HCT116 (cell line): Measurements from ENCODE around the gene CD34. TPM values are rescaled to one million over a fixed set of nuclear protein-coding genes. Genes with fewer than 3 reads are reported as not detected.

Source experiments
- ATAC-seq: fragments of 200-7000 bp; cut with Tn5 transposase; 2 replicates; pipeline ENCODE4 v1.9.1; 2020; ENCODE audit warnings: mild to moderate bottlenecking, moderate library complexity
- BruUV-seq: library from RNA; stranded (reverse); fragments of 400-500 nt; replicated peaks from 2 replicates; lab custom pipeline; 2021; lab: Mats Ljungman, UMichigan
- CTCF ChIA-PET: fragments of 300-600 bp; sonication (Branson Sonifier 250); formaldehyde crosslinking; loops from one replicate; lab custom pipeline; 2021; ENCODE audit warnings: antibody characterized with exemption; lab: Charles Lee
- POLR2A ChIA-PET: fragments of 300-600, 350-600 bp; sonication (Branson Sonifier 250); formaldehyde crosslinking; loops from one replicate; lab custom pipeline; 2021; ENCODE audit warnings: antibody characterized with exemption; lab: Charles Lee
- RAD21 ChIA-PET, 2 experiments: fragments of 300-600 bp; sonication (Branson Sonifier 250); formaldehyde crosslinking; loops; one replicate each; lab custom pipeline; 2023; ENCODE audit warnings: low total read pairs in 2 of 2; ENCODE audit not compliant: uncharacterized antibody in 2 of 2, unreplicated experiment in 2 of 2, low non-redundant PET in 1 of 2; lab: Charles Lee
- DNase-seq: peaks from one replicate; pipeline ENCODE4 v3.0.0-alpha.2; 2010; ENCODE audit warnings: low read depth, low spot score
- H2AFZ ChIP-seq: fragments of 200-600 bp; shearing (Covaris generic), sonication (generic); 2 replicates; pipeline ENCODE4 v1.6.1; 2017; ENCODE audit warnings: low read depth, mixed run types, mixed read lengths, antibody characterized with exemption, low read length; ENCODE audit not compliant: poor library complexity, severe bottlenecking
- H3K27ac ChIP-seq: 2 replicates; pipeline ENCODE4 v1.5.1; 2012; ENCODE audit warnings: low read depth, low read length
- H3K27me3 ChIP-seq: fragments of 200-600 bp; sonication (generic); 2 replicates; pipeline ENCODE4 v1.6.1; 2016; ENCODE audit warnings: mixed run types, low read length, mixed read lengths; ENCODE audit not compliant: insufficient read depth
- H3K36me3 ChIP-seq, 2 experiments: fragments of 200-500 bp in 1 of 2; fragments of 200-600 bp in 1 of 2; sonication (Bioruptor generic) in 1 of 2; sonication (generic) in 1 of 2; 2 replicates each; pipeline versions ENCODE4 v1.5.1 to v1.6.1; 2014 to 2016; ENCODE audit warnings: low read length in 2 of 2, inconsistent platforms in 1 of 2, mixed read lengths in 1 of 2, mixed run types in 1 of 2; ENCODE audit not compliant: insufficient read depth in 2 of 2, control insufficient read depth in 1 of 2
- H3K4me1 ChIP-seq, 2 experiments: fragments of 200-600 bp in 1 of 2; sonication (generic) in 1 of 2; 2 replicates each; pipeline versions ENCODE4 v1.5.1 to v1.6.1; 2012 to 2017; ENCODE audit warnings: low read length in 2 of 2, inconsistent platforms in 1 of 2, mild to moderate bottlenecking in 1 of 2, mixed read lengths in 1 of 2, mixed run types in 1 of 2, moderate library complexity in 1 of 2; ENCODE audit not compliant: insufficient read depth in 2 of 2, control insufficient read depth in 1 of 2
- H3K4me2 ChIP-seq: fragments of 200-600 bp; sonication (generic); 2 replicates; pipeline ENCODE4 v1.6.1; 2017; ENCODE audit warnings: mixed run types, low read length, mixed read lengths
- H3K4me3 ChIP-seq, 2 experiments: fragments of 200-600 bp in 1 of 2; sonication (generic) in 1 of 2; replicated peaks in 1 of 2; 2 replicates each; pipeline ENCODE4 v1.5.1; 2011 to 2016; ENCODE audit warnings: low read length in 2 of 2, control low read depth in 1 of 2, low read depth in 1 of 2, mild to moderate bottlenecking in 1 of 2, mixed read lengths in 1 of 2, mixed run types in 1 of 2
- H3K79me2 ChIP-seq: fragments of 200-600 bp; sonication (generic); 2 replicates; pipeline ENCODE4 v1.6.1; 2017; ENCODE audit warnings: mild to moderate bottlenecking, mixed run types, low read length, moderate library complexity, mixed read lengths; ENCODE audit not compliant: insufficient read depth
- H3K9ac ChIP-seq: fragments of 200-600 bp; sonication (generic); 2 replicates; pipeline ENCODE4 v1.6.1; 2016; ENCODE audit warnings: low read length, mixed read lengths
- H3K9me2 ChIP-seq: fragments of 200-600 bp; sonication (generic), shearing (Covaris generic); 2 replicates; pipeline ENCODE4 v1.6.1; 2017; ENCODE audit warnings: mixed run types, mild to moderate bottlenecking, moderate library complexity; ENCODE audit not compliant: insufficient read depth
- H3K9me3 ChIP-seq, 2 experiments: fragments of 200-500 bp in 1 of 2; fragments of 200-600 bp in 1 of 2; sonication (Bioruptor generic) in 1 of 2; sonication (generic) in 1 of 2; 2 replicates each; pipeline ENCODE4 v1.6.1; 2014 to 2017; ENCODE audit warnings: low read length in 2 of 2, mixed read lengths in 2 of 2, inconsistent platforms in 1 of 2, low read depth in 1 of 2, mild to moderate bottlenecking in 1 of 2, mixed run types in 1 of 2, moderate library complexity in 1 of 2; ENCODE audit not compliant: control insufficient read depth in 1 of 2, insufficient read depth in 1 of 2
- H4K20me1 ChIP-seq: fragments of 200-600 bp; sonication (generic), shearing (Covaris generic); 2 replicates; pipeline ENCODE4 v1.6.1; 2017; ENCODE audit warnings: mixed run types, mild to moderate bottlenecking, moderate library complexity; ENCODE audit not compliant: insufficient read depth
- CBX3 ChIP-seq: IDR thresholded peaks from 2 replicates; pipeline ENCODE4 v1.6.1; 2012; ENCODE audit warnings: low read depth
- CTCF ChIP-seq, 3 experiments: fragments of 200-600 bp in 1 of 3; sonication (generic) in 1 of 3; IDR thresholded peaks in 2 of 3; conservative IDR thresholded peaks in 1 of 3; 2 replicates each; pipeline ENCODE4 v1.5.1; 2012 to 2017; ENCODE audit warnings: low read depth in 2 of 3, low read length in 2 of 3, antibody characterized with exemption in 1 of 3, borderline replicate concordance in 1 of 3, control low read depth in 1 of 3, mild to moderate bottlenecking in 1 of 3, mixed read lengths in 1 of 3, mixed run types in 1 of 3, moderate library complexity in 1 of 3; ENCODE audit not compliant: insufficient read depth in 1 of 3
- EGR1 ChIP-seq: IDR thresholded peaks from 2 replicates; pipeline ENCODE4 v1.6.1; 2012; ENCODE audit warnings: low read depth
- ELF1 ChIP-seq: IDR thresholded peaks from 2 replicates; pipeline ENCODE4 v1.6.1; 2012; ENCODE audit warnings: low read depth, borderline replicate concordance
- EZH2phosphoT487 ChIP-seq: fragments of 200-600 bp; IDR thresholded peaks from 2 replicates; pipeline ENCODE4 v1.6.1; 2018; ENCODE audit warnings: antibody characterized with exemption, borderline replicate concordance
- MAX ChIP-seq: IDR thresholded peaks from 2 replicates; pipeline ENCODE4 v1.6.1; 2012
- POLR2A ChIP-seq: IDR thresholded peaks from 2 replicates; pipeline ENCODE4 v1.7.0; 2011; ENCODE audit warnings: borderline replicate concordance; ENCODE audit not compliant: insufficient read depth, insufficient read length; ENCODE audit errors: extremely low read depth
- RAD21 ChIP-seq: IDR thresholded peaks from 2 replicates; pipeline ENCODE4 v1.6.1; 2012; ENCODE audit warnings: low read depth, mild to moderate bottlenecking
- REST ChIP-seq: IDR thresholded peaks from 2 replicates; pipeline ENCODE4 v1.6.1; 2012; ENCODE audit warnings: low read depth
- SP1 ChIP-seq: IDR thresholded peaks from 2 replicates; pipeline ENCODE4 v1.6.1; 2012; ENCODE audit warnings: low read depth
- ZBTB33 ChIP-seq: IDR thresholded peaks from 2 replicates; pipeline ENCODE4 v1.6.1; 2011; ENCODE audit warnings: mild to moderate bottlenecking, low read length, moderate library complexity; ENCODE audit not compliant: insufficient replicate concordance; ENCODE audit errors: extremely low read depth
- ZNF274 ChIP-seq: fragments of 200-500 bp; sonication (Bioruptor generic); IDR thresholded peaks from 2 replicates; pipeline ENCODE4 v1.6.1; 2014; ENCODE audit warnings: mild to moderate bottlenecking, low read depth, low read length, inconsistent platforms
- intact Hi-C: fragments of 100-400 bp; cut with micrococcal nuclease; formaldehyde crosslinking; loops from 2 replicates; pipeline ENCODE4 v1.10.0; 2022
- total RNA-seq: library from RNA; stranded (reverse); gene quantifications from one replicate; pipeline ENCODE4 v1.2.1, GENCODE V29; 2021; ENCODE audit not compliant: unreplicated experiment
- TF ChIP-seq, protein P1 (sequence below): IDR thresholded peaks from 2 replicates; pipeline ENCODE4 v1.6.1; 2012

The CD34 gene
- total RNA-seq, 1 experiment from 2014 or later: 0.07 TPM

DNA sequence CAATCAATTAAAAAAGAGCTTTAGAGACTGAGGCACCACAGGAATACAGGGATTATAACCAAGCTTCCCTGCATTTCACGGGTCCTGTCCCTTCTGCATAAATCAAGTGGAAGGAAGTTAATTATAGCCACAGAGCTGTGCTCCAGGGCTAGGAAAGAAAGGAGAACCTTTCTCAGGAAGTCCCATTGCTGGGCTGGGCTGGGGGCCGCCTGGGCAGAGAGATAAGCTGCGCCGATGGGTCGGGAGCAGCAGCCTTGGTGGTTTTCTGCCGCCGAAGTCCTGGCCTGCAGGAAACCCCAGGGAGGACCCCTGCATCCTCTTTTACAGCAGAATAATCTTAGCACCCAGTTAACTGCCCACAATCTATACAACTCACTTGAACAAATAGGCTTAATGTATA, 12.6 kb upstream of the CD34 start (continued):
- TF ChIP-seq ZBTB33: no peak
- TF ChIP-seq MAX: no peak

DNA sequence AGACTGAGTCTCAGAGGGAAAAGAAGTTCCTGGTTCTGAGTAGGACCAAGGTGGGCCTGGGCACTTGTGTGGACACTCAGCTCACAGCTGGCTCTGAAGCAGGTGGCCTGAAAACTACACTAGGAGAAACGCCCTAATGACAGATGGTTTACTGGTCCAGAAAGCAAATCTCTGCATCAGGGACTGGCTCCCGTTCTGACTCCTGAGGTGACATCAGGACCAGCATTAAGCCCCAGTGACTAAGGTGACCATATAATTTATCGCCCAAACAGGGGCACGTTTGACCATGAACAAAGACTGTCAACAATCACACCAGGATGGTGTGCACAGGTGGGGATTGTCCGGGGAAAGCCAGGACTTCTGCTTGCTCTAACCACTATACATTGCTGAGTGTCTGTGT, 12.2 kb upstream of the CD34 start:
- CTCF ChIA-PET: no interaction called here
- ATAC-seq (no peak), DNase-seq (no peak)
- H3K27me3 ChIP-seq: 0 out of 2 replicates have a peak, but pooled peaks cover 6% of the 10 kb centered on the region
- H3K9ac ChIP-seq: no peak overlapping the region
- BruUV-seq: no TSS peak
- no peak overlapping the region for H3K4me3 ChIP-seq
- H3K4me1 ChIP-seq: no peaks in the 10 kb centered on the region
- no peak overlapping the region for H3K4me2 ChIP-seq
- no peaks in the 10 kb centered on the region for H3K79me2 ChIP-seq
- no peak overlapping the region for H3K27ac ChIP-seq
- H3K9me2 ChIP-seq: no peaks in the 10 kb centered on the region
- H2AFZ ChIP-seq: no peak overlapping the region
- intact Hi-C loops: no loop called here
- TF ChIP-seq POLR2A (no peak), CBX3 (no peak), ELF1 (no peak), SP1 (no peak), RAD21 (no peak), REST (no peak), EGR1 (no peak), EZH2phosphoT487 (no peak), ZNF274 (no peak), CTCF (IDR thresholded peaks at IDR 0.05 in 2 of 3, conservative IDR thresholded peaks at IDR 0.05 in 1 of 3; ENCODE audit: borderline replicate concordance in 1 of 3, insufficient read depth in 1 of 3, low read depth in 2 of 3, low read length in 2 of 3) (no peak)
- TF ChIP-seq, protein P1, sequence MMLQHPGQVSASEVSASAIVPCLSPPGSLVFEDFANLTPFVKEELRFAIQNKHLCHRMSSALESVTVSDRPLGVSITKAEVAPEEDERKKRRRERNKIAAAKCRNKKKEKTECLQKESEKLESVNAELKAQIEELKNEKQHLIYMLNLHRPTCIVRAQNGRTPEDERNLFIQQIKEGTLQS: no peak
- RAD21 ChIA-PET: no interaction called here
- H3K9me3 ChIP-seq: no peaks in the 10 kb centered on the region
- POLR2A ChIA-PET: no interaction called here
- H4K20me1 ChIP-seq: no peaks in the 10 kb centered on the region
- no peaks in the 10 kb centered on the region for H3K36me3 ChIP-seq
